Panc1 (cell line): ENCODE results near the gene LRCH1.

Experiments
- CTCF ChIP-seq: fragments of 450-650 bp; IDR thresholded peaks from 2 replicates; pipeline ENCODE4 v1.5.1; 2017; ENCODE audit warnings: mild to moderate bottlenecking
- POLR2AphosphoS5 ChIP-seq: IDR thresholded peaks from 2 replicates; pipeline ENCODE4 v1.6.1; 2012; ENCODE audit warnings: mild to moderate bottlenecking, low read depth, low read length, moderate library complexity
- REST ChIP-seq, 2 experiments: IDR thresholded peaks; 2 replicates each; pipeline ENCODE4 v1.6.1; 2011 to 2012; ENCODE audit warnings: low read depth in 2 of 2, control low read depth in 1 of 2, low read length in 1 of 2, mild to moderate bottlenecking in 1 of 2, moderate library complexity in 1 of 2; ENCODE audit not compliant: insufficient read depth in 1 of 2
- SIN3A ChIP-seq: IDR thresholded peaks from 2 replicates; pipeline ENCODE4 v1.6.1; 2012; ENCODE audit warnings: low read depth, mild to moderate bottlenecking, low read length, moderate library complexity, borderline replicate concordance; ENCODE audit not compliant: insufficient read depth

- TF ChIP-seq CTCF: no peak
- no peak for TF ChIP-seq REST (IDR thresholded peaks at IDR 0.05; ENCODE audit: insufficient read depth in 1 of 2, low read depth in 2 of 2, low read length in 1 of 2)
- TF ChIP-seq POLR2AphosphoS5: no peak
- TF ChIP-seq SIN3A: no peak
These were observed 56.8 kb downstream of the LRCH1 start for GRCh38 chr13:46609726-46610125.
